Prostate gland (tissue), 2 donors: ENCODE data around the gene RAI14. TPM values are rescaled to one million over a fixed set of nuclear protein-coding genes. Genes with fewer than 3 reads are reported as not detected.

Experiments
- DNase-seq: peaks from one replicate; pipeline ENCODE4 v3.0.0-alpha.2; 2019; ENCODE audit warnings: low spot score
- H3K27ac ChIP-seq, 2 donors: fragments of 200-600 bp; sonication (generic); 2 replicates each; pipeline ENCODE4 v1.5.1; 2017 to 2019
- H3K27me3 ChIP-seq: fragments of 200-600 bp; sonication (generic); replicated peaks from 2 replicates; pipeline ENCODE4 v1.5.1; 2019; ENCODE audit not compliant: insufficient read depth
- H3K36me3 ChIP-seq, 2 donors: fragments of 200-600 bp; sonication (generic); 1 replicate in 1 of 2; 2 replicates in 1 of 2; pipeline versions ENCODE4 v1.5.1 to v1.8.1; 2017 to 2019
- H3K4me1 ChIP-seq: fragments of 200-600 bp; sonication (generic); replicated peaks from 2 replicates; pipeline ENCODE4 v1.5.1; 2019
- H3K4me3 ChIP-seq, 2 donors: fragments of 200-600 bp; sonication (generic); 2 replicates each; pipeline ENCODE4 v1.5.1; 2017 to 2019
- H3K9me3 ChIP-seq: fragments of 200-600 bp; sonication (generic); 2 replicates; pipeline ENCODE4 v1.5.1; 2017
- CTCF ChIP-seq, 4 experiments: fragments of 200-600 bp in 2 of 4; fragments of 450-650 bp in 2 of 4; sonication (generic) in 2 of 4; IDR thresholded peaks; 1 replicate in 3 of 4; 2 replicates in 1 of 4; pipeline ENCODE4 v1.5.1; 2016 to 2019; ENCODE audit warnings: antibody characterized with exemption in 4 of 4, mild to moderate bottlenecking in 2 of 4, moderate library complexity in 2 of 4
- POLR2A ChIP-seq: fragments of 450-650 bp; IDR thresholded peaks from one replicate; pipeline ENCODE4 v1.6.1; 2016; ENCODE audit warnings: antibody characterized with exemption, mild to moderate bottlenecking
- POLR2AphosphoS5 ChIP-seq: sonication (generic); formaldehyde crosslinking; IDR thresholded peaks from one replicate; pipeline ENCODE4 v1.6.1; 2017; ENCODE audit warnings: antibody characterized with exemption
- WGBS: methylation state at CpG from one replicate; pipeline ENCODE4 v1.1.5; 2018; 5-methylcytosine and 5-hydroxymethylcytosine counted together
- intact Hi-C: fragments of 100-400 bp; cut with DNase I; formaldehyde crosslinking; loops from one replicate; pipeline ENCODE4 v1.14.2; 2022
- total RNA-seq, 2 donors: library from RNA; depleted of rRNA; stranded (reverse); fragments of >200 nt; gene quantifications; one replicate each; pipeline ENCODE4 v1.1.0, GENCODE V29; 2016

The RAI14 gene
- total RNA-seq, 2 donors from 2014 or later: 9.6 to 23.7 TPM

GRCh38 chr5:34639852-34640626 lies 16.1 kb upstream of the RAI14 start:
- Histone ChIP-seq H3K27ac (no peak overlapping the region), H3K4me3 (no peak overlapping the region), H3K27me3 (no peaks in the 10 kb centered on the region), H3K36me3 (no peaks in the 10 kb centered on the region), H3K9me3 (no peaks in the 10 kb centered on the region), H3K4me1 (no peaks in the 10 kb centered on the region)
- WGBS: 91% methylated on average over 3 of the region's 3 CpGs
- TF ChIP-seq POLR2A (no peak), POLR2AphosphoS5 (no peak), CTCF (IDR thresholded peaks at IDR 0.05) (no peak)
- intact Hi-C loops: no loop called here
- no peak for DNase-seq

GRCh38 chr5:34648039-34648839 lies 7.9 kb upstream of the RAI14 start:
- Histone ChIP-seq H3K36me3 (no peaks in the 10 kb centered on the region), H3K27ac (no peak overlapping the region), H3K27me3 (no peaks in the 10 kb centered on the region), H3K9me3 (no peaks in the 10 kb centered on the region), H3K4me3 (no peak overlapping the region), H3K4me1 (no peaks in the 10 kb centered on the region)
- TF ChIP-seq POLR2A (no peak), CTCF (IDR thresholded peaks at IDR 0.05) (no peak), POLR2AphosphoS5 (no peak)
- intact Hi-C loops: no loop called here
- DNase-seq: no peak
- 67% methylated on average over 5 of the region's 5 CpGs for WGBS

- Histone ChIP-seq H3K36me3 (no peaks in the 10 kb centered on the region), H3K27ac (no peak overlapping the region), H3K4me3 (no peak overlapping the region), H3K4me1 (no peaks in the 10 kb centered on the region), H3K27me3 (no peaks in the 10 kb centered on the region), H3K9me3 (no peaks in the 10 kb centered on the region)
- intact Hi-C loops: no loop called here
- no peak for DNase-seq
- TF ChIP-seq POLR2AphosphoS5 (no peak), POLR2A (no peak), CTCF (IDR thresholded peaks at IDR 0.05) (no peak)
- WGBS: 96% methylated on average over 2 of the region's 2 CpGs
Measured at GRCh38 chr5:34648840-34649158, 7.3 kb upstream of the RAI14 start.

GRCh38 chr5:34651791-34652190 lies 4.3 kb upstream of the RAI14 start:
- DNase-seq: no peak
- TF ChIP-seq CTCF (IDR thresholded peaks at IDR 0.05) (no peak), POLR2A (no peak), POLR2AphosphoS5 (no peak)
- Histone ChIP-seq H3K4me3 (no peak overlapping the region), H3K27ac (no peak overlapping the region), H3K9me3 (no peaks in the 10 kb centered on the region), H3K36me3 (no peaks in the 10 kb centered on the region), H3K4me1 (no peaks in the 10 kb centered on the region), H3K27me3 (no peaks in the 10 kb centered on the region)
- WGBS: 54% methylated on average over 2 of the region's 2 CpGs
- intact Hi-C loops: loop anchor here (10.0 kb wide), 1 partner anchor 243 kb away; no protein-coding TSS in a partner anchor
